ENCODE results near the gene CAMK2A. TPM values are rescaled to one million over a fixed set of nuclear protein-coding genes. Genes with fewer than 3 reads are reported as not detected.

Gene CAMK2A
- total RNA-seq, 4 donors from 2014 or later, result not detected

GRCh38 chr5:150241298-150242160, 48.0 kb downstream of the CAMK2A start:
- 55 to 60% methylated on average over 14 of the region's 14 CpGs for WGBS, 2 donors
- H3K9me3 ChIP-seq, result no peaks in the 10 kb centered on the region
- no peak overlapping the region for H3K27ac ChIP-seq
- H3K36me3 ChIP-seq, result no peaks in the 10 kb centered on the region
- H3K4me1 ChIP-seq, result no peaks in the 10 kb centered on the region
- intact Hi-C loops (cut with DNase I), result no loop called here
- TF ChIP-seq CTCF (IDR thresholded peaks at IDR 0.05) (no peak), POLR2A (IDR thresholded peaks at IDR 0.05) (no peak)
- H3K4me3 ChIP-seq (replicated peaks in 1 of 3), result no peak overlapping the region
- H3K27me3 ChIP-seq, result no peaks in the 10 kb centered on the region
- no peak for DNase-seq

- Histone ChIP-seq H3K9me3 (no peaks in the 10 kb centered on the region), H3K36me3 (no peaks in the 10 kb centered on the region), H3K4me3 (replicated peaks in 1 of 3) (no peak overlapping the region), H3K27me3 (no peaks in the 10 kb centered on the region), H3K4me1 (no peaks in the 10 kb centered on the region), H3K27ac (no peak overlapping the region)
- intact Hi-C loops (cut with DNase I), result no loop called here
- TF ChIP-seq POLR2A (IDR thresholded peaks at IDR 0.05) (no peak), CTCF (IDR thresholded peaks at IDR 0.05) (no peak)
- no peak for DNase-seq
- WGBS, 2 donors, result 89 to 91% methylated on average over 7 of the region's 7 CpGs
These were observed 49.8 kb downstream of the CAMK2A start for GRCh38 chr5:150239794-150240122.

GRCh38 chr5:150239099-150239793, 50.3 kb downstream of the CAMK2A start:
- TF ChIP-seq POLR2A (IDR thresholded peaks at IDR 0.05) (no peak), CTCF (IDR thresholded peaks at IDR 0.05) (no peak)
- H3K27me3 ChIP-seq, result no peaks in the 10 kb centered on the region
- intact Hi-C loops (cut with DNase I), result no loop called here
- no peaks in the 10 kb centered on the region for H3K36me3 ChIP-seq
- no peaks in the 10 kb centered on the region for H3K9me3 ChIP-seq
- WGBS, 2 donors, result 92% methylated on average over 21 of the region's 21 CpGs
- no peak overlapping the region for H3K27ac ChIP-seq
- H3K4me1 ChIP-seq, result no peaks in the 10 kb centered on the region
- no peak overlapping the region for H3K4me3 ChIP-seq (replicated peaks in 1 of 3)
- DNase-seq, result no peak

GRCh38 chr5:150238646-150239045, 50.9 kb downstream of the CAMK2A start:
- no peak for DNase-seq
- TF ChIP-seq POLR2A (IDR thresholded peaks at IDR 0.05) (no peak), CTCF (IDR thresholded peaks at IDR 0.05) (no peak)
- H3K9me3 ChIP-seq, result no peaks in the 10 kb centered on the region
- no peaks in the 10 kb centered on the region for H3K27me3 ChIP-seq
- H3K4me1 ChIP-seq, result no peaks in the 10 kb centered on the region
- 85 to 89% methylated on average over 10 of the region's 10 CpGs for WGBS, 2 donors
- H3K27ac ChIP-seq, result no peak overlapping the region
- H3K4me3 ChIP-seq (replicated peaks in 1 of 3), result no peak overlapping the region
- intact Hi-C loops (cut with DNase I), result no loop called here
- no peaks in the 10 kb centered on the region for H3K36me3 ChIP-seq
